GM20000 (cell line): ENCODE results near the gene SLC35G2.
"Not testable (repeated sequence)": the region's sequence is repeated elsewhere in the genome, so short reads cannot be mapped to it uniquely, and the experiment has no call there.

Source experiments
- DNase-seq: peaks from one replicate; pipeline ENCODE4 v3.0.0; 2012; ENCODE audit warnings: low spot score
- CTCF ChIP-seq: IDR thresholded peaks from 2 replicates; pipeline ENCODE4 v1.5.1; 2012; ENCODE audit warnings: mild to moderate bottlenecking, control low read depth; ENCODE audit errors: extremely low read depth, missing control alignments

SLC35G2 gene

GRCh38 chr3:136898549-136898948 lies 79.6 kb downstream of the SLC35G2 start:
- no peak for DNase-seq
- no peak for TF ChIP-seq CTCF

- DNase-seq, result no peak
- TF ChIP-seq CTCF, result no peak
Measured at GRCh38 chr3:136898954-136899353, 80.0 kb downstream of the SLC35G2 start.

GRCh38 chr3:136899622-136900158 lies 80.8 kb downstream of the SLC35G2 start:
- TF ChIP-seq CTCF, result no peak
- no peak for DNase-seq

- DNase-seq, result not testable (repeated sequence)
Measured at GRCh38 chr3:136900694-136901093, 81.8 kb downstream of the SLC35G2 start.

- no peak for TF ChIP-seq CTCF
- no peak for DNase-seq
Measured at GRCh38 chr3:136901391-136901790, 82.5 kb downstream of the SLC35G2 start.

GRCh38 chr3:136902530-136902929 lies 83.6 kb downstream of the SLC35G2 start:
- not testable (repeated sequence) for DNase-seq

- DNase-seq, result no peak
- no peak for TF ChIP-seq CTCF
Measured at GRCh38 chr3:136903899-136904298, 85.0 kb downstream of the SLC35G2 start.

- DNase-seq, result no peak
- TF ChIP-seq CTCF, result no peak
Measured at GRCh38 chr3:136904746-136905145, 85.8 kb downstream of the SLC35G2 start.
